ENCODE results near the gene DEFB113.

Gene DEFB113

GRCh38 chr6:49935387-49935786 lies 34.0 kb downstream of the DEFB113 start:
- DNase-seq, result no peak

GRCh38 chr6:49934770-49935169 lies 34.7 kb downstream of the DEFB113 start:
- no peak for DNase-seq

GRCh38 chr6:49933526-49933925 lies 35.9 kb downstream of the DEFB113 start:
- no peak for DNase-seq

GRCh38 chr6:49929340-49929739 lies 40.1 kb downstream of the DEFB113 start:
- no peak for DNase-seq

- DNase-seq, result no peak
These were observed 45.6 kb downstream of the DEFB113 start for GRCh38 chr6:49923826-49924225.

- no peak for DNase-seq
These were observed 49.3 kb downstream of the DEFB113 start for GRCh38 chr6:49919935-49920644.

GRCh38 chr6:49919261-49919660 lies 50.2 kb downstream of the DEFB113 start:
- no peak for DNase-seq

- no peak for DNase-seq
These were observed 50.6 kb downstream of the DEFB113 start for GRCh38 chr6:49918787-49919186.

Data from activated gamma-delta T cell (primary cell).